Stimulated activated CD4-positive, alpha-beta T cell treated with anti-CD3 and anti-CD28 coated beads, TNF-alpha, amount 100 ng/mL, for 4 hours (primary cell): ENCODE data around the gene RIC3.

ENCODE experiments used
- DNase-seq, 3 experiments: peaks; one replicate each; pipeline ENCODE4 v3.0.0-alpha.2; 2020; ENCODE audit warnings: low read depth in 3 of 3

RIC3 gene

DNA sequence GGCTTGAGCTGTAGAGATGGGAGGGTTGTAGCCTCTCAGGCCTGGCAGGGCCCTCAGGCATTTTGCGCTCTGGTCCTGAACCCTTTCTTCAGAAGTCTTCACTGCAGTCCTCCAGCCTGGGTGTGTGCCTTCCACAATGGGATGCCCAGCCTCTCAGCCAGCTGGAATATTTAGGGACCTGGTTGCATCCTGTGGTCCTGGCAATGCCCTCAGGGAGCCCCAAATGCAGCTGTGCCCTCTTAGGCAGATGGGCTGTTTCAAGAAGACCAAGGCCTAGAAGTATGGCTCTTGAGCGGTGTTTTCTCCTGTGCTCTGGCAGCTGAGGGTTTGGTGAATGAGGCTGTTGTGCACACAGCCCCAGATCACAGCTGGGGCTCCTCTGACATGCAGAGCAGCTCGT, 81.1 kb downstream of the RIC3 start:
- no peak for DNase-seq

DNA sequence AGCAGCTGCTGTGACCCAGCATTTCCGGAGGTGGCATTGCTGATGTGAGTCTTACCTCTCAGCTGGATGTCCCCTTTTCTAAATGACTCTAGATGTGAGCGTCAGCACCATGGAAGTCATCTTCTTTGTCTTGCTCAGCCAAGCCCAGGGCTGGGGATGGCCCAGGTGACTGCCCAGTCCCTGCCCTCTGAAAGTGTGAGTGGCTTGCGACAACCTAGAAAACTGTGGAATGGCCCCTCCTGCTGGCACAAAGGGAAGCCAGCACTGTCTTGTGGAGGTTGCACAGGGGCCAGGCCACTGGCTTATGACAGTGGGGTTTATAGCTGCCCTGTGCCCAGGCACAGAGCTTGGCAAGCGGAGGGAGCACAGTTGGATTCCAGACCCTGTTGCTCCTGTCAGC, 81.6 kb downstream of the RIC3 start:
- DNase-seq = no peak

DNA sequence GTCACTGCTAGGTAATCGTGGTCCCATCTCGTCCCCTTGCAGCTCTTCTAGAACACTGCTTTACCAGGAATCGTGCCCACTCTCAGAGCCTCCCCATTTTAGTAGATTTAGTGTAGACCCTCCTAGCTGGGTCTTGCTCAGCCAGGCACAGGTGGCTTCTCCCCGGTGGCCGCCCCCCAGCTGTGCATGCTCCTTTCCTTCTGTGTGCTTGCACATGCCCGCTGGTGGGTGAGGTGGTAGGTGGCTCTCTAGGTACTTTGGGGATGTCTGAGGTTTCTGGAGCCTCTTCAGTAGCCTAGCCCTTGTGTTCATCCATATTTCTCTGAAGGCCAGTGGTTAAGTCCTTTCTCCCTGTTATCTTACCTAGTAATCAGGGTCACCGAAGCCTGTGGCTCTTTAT, 82.3 kb downstream of the RIC3 start:
- no peak for DNase-seq

DNA sequence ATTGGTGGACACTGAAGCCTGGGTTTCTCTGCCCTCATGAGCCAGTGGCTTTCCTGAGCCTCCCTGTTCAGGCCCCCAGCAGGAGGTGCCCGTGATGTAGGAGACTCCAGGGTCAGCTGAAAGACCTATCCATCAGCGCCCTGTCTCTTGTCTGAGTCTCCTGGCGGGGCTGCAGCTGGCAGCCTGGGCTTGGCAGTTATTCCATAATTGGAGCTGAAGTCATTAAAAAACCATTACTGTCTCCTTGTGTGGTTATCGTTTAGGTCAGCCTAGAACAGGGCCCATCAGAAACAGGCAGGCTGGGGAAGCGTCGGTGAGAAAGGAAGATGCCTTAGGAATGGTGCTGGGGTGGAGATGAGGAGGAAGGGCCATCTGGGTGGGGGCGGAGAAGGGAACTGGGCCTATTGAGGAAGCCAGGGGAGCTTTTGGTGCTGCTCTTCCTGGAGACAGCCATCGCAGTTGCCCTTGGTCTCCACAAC, 82.8 kb downstream of the RIC3 start:
- DNase-seq = no peak

DNA sequence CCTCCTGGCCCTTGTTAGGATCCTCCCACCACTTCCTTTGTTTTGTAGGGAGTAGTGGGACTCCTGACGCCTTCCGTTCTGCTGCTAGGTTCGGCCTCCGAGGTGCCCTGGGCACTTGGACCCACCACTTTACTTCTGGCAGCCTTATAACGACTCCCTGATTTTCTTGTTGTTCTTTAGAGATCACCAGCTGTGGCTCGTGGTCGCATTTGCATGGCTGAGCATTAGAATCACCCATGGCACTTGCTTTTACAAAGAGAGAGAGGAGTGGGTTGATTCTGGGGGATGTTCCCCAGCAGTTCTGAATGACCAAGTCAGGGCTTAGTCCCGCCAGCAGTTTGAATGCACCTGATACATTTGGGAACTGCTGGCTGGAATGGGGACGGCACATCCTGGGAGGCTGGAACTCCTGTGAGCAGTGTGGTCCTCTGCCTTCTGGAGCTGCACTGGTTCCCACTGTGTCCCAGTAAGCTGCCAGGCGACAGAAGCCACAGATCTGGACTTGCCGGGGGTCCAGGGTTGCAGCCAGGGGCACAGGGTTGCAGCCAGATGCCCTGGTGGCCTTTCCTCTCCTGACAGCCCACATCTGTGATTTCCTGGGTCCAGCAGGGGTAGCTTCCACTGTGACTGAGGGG, 83.7 kb downstream of the RIC3 start:
- DNase-seq = no peak

DNA sequence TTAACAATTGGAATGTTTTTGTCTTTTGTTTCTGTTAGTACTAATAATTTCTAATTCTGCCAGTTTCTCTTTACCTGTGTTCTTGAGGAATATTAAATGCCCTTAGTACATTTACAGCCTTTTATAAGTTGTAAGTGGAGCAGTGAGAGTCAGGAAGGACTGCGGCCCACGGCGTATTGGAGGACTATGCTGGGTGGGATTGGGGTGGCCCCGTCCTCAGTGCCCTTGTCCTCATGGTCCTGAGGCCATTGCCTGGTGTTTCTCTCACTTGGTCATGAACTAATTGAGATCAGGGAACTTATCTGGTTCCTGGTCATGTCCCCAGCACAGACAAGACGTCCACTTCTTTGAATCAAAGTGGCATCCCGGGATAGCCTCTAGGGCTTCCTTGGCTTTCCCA, 84.5 kb downstream of the RIC3 start:
- DNase-seq = no peak

DNA sequence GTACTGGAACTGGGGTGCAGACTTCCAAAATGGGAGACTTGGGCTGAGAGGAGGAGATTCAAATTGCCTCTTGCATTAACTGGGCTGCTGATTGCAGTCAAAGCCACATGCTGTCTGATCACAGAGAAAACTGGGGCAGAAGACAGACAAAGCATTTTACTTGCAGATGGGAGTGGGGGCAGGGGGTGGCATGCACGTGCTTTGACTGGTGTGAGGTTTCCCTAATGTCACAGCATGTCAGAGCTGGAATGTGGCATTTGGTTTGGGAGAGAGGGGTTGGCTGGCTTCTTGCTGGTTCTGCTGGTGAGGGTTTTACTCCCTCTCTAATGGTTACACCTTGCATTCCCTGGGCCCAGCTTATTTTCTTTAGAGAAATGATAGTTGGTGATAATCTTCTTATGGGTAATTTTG, 84.9 kb downstream of the RIC3 start:
- DNase-seq = no peak

DNA sequence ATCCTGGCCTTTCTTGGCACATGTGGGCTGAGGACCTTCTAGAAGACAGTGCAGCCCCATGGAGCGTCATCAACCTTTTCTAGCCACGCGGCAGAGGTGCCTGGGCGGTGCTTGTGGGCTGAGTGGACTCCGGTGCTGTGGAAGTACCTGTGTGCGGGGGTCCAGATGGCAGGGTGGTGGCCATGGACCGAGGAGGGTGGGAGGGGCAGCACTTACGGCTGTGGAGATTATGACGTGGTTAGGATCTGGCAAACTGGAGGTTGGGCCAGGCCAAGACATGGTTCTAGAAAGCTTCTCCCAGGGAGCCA, 85.8 kb downstream of the RIC3 start:
- no peak for DNase-seq

DNA sequence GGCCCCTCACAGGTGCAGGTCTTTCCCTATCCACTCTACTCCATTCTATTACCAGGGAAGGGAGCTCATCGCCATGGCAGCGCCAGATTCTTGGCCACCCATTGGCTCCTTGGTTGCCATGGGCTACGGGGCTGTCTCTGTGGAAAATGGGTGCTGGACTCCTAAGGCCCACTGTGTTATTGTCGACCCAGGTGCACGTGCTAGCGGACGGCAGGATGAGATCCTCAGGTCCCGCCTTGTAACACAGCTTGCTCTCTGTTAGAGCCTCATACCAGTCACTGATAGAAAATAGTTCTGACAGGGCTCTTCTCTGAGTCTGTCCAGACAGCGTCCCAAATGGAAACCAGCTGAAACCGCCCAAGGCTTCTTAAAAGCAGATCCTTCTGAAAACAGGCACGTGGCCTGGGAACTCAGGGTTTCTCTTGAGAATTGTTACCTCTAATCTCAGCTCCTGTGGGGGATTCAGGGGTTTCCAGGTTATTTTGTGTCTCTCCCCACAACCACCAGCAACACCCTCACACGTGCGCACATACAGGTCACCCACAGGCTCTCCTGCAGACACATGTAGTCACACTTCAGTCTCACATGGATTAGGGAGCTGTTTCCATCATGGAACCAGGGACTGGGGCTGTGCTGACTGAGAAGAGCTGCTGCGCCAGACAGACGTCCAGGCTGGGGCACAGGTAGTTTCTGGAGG, 86.3 kb downstream of the RIC3 start:
- no peak for DNase-seq

DNA sequence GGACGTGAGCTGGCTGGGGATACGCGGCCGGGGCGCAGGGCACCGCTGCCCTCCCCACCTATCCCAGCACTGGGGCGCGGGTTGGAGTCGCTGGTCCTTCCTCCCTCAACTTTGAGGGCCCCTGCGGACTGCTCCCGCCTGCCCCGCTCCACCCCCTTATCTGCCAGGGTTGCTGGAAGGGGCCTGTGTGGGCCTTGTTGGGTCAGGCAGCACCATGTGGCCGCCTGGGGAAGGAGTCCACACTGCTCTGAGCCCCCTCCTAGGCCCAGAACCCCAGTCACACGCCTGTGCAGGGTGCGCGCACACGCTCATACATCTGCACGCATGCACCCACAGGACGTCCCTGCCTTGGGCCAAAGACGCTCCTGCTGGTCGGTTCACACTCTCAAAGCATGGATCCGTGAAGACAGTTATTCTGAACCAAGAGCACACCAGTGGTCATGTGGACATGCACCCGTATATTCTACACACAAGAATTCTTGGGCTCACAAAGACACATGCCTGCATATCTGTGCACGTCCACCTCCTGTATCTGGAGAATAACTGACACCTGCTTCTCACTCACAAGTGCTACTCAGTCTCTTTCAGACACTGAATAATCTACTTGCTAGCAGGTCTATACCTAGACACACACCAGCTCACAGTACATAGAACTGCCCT, 87.1 kb downstream of the RIC3 start:
- DNase-seq = no peak

DNA sequence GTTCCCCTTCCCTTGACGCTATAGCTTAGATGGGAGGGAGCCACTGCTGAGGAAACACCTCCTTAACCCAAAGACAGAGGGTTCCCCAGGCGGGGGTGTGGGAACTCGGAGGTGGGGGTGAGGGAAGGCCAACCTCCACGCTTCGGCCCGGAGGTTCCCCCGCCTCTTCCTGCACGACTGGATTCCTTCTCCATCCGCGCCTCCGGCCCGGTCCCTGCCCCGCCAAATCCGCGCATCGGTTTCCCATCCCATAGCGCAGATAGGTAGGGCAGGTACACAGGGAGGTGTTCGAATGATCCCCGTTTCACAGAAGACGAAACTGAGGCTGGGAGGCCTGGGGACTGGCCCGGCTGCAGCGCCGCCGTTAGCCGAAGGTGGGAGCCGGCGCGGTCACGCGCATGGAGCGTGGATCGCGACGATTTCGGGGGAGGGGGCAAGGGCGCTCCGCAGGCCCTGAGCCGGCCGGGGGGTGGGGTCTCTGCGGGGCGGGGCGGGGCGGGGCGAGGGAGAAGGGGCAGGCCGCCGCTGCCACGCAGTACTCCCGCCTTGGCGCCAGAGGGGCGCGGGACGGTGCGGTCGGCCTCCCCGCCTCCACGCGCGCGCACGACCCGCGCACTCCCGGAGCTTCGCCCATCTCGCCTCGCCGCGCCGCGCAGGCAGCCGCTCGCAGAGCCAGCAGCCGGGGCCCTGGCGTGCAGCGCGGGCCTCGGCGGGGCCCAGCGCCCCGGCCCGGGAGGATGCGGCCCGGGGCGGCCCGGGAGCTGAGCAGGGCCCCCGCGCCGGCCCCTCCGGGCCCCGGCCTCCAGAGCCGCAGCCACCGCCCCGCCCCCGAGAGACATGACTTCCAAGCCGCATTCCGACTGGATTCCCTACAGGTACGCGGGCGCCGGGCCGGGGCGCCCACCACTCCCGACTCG, 87.9 kb downstream of the RIC3 start, which contains the start of gene TUB:
Gene TUB (plus strand): TSS at position 538 of the 917 bp plus-strand sequence. CDS start 300 bp downstream, at position 838.
- DNase-seq = no peak

DNA sequence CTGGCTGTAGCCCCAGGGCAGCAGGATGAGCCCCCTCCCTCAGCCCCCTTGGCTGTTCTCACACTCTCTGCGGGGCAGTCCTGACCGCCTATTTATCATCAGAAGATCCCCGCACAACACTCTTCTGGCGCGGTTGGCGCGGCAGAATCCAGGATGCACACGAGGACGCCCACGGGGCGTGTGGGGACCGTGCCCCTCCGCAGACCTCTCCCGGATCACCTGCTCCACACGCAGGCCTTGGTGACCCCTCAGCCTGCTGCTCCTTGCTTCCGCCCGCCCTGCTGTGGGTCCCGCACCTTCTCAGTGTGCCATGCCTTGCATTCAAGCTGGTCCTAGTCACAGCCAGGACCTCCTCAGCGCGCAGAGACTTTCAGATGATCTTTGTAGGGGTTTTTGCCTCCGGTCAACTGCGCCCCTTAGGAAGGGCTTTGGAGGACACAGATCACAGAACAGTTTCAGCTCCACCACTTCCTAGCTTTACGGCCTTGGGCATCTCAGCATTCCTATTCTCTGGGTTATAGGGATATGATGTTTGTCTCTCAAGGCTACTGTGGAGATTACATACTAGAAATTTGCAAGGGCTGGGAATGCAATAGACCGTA, 88.7 kb downstream of the RIC3 start:
- no peak for DNase-seq

DNA sequence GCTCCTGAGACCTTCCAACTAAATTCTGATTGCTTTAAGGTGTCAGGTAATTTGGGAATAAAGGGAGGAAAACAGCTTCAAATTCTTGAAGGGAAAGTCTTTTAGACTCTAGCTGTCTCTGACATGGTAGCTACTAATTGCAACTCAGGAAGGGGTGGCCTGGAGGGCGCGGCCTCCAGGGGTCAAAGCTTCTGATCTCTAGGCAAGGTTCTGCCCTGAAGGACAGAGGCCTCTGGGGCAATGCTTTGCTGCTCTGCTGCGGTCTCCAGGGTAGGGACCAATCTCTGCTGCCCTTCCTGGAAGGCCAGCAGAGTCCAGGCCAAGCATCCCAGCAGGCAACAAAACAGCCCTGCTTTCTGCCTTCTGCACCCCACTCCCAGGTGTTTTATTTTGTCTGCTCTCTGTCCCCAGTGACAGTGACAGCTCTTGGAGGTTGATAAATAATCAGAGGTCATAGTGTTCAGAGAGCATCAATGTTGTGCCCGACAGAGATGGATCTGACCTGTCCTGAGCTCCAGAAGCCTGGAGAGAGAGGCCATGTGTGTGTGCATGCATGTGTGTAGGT, 89.6 kb downstream of the RIC3 start:
- DNase-seq = no peak

DNA sequence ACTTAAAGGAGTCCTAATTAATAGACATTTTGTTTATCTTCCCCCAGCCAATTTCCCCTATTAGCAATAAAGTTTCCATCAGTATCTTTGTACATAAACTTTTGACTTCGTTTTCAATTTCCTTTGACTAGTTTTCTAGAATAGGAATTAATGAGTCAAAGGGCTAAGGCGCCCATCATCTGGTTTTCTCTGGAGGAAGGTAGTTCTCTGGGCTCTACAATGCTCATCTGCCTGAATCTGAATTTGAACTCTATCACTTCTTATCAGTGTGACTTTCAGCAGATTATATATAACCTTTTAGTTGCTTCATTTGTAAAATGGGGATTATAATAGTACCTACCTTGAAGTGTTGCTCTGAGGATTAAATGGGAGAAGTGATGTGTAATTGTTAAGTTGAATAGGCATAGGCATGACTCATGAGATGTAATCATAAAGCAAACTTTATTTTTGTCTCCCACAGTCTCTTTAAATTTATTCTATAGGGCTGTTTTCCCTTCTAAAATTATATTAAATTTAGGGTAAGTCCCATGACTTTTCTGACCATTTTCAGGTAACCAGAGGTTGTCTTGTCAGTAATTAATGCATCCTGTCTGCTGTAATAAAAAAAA, 93.6 kb downstream of the RIC3 start:
- DNase-seq = no peak

DNA sequence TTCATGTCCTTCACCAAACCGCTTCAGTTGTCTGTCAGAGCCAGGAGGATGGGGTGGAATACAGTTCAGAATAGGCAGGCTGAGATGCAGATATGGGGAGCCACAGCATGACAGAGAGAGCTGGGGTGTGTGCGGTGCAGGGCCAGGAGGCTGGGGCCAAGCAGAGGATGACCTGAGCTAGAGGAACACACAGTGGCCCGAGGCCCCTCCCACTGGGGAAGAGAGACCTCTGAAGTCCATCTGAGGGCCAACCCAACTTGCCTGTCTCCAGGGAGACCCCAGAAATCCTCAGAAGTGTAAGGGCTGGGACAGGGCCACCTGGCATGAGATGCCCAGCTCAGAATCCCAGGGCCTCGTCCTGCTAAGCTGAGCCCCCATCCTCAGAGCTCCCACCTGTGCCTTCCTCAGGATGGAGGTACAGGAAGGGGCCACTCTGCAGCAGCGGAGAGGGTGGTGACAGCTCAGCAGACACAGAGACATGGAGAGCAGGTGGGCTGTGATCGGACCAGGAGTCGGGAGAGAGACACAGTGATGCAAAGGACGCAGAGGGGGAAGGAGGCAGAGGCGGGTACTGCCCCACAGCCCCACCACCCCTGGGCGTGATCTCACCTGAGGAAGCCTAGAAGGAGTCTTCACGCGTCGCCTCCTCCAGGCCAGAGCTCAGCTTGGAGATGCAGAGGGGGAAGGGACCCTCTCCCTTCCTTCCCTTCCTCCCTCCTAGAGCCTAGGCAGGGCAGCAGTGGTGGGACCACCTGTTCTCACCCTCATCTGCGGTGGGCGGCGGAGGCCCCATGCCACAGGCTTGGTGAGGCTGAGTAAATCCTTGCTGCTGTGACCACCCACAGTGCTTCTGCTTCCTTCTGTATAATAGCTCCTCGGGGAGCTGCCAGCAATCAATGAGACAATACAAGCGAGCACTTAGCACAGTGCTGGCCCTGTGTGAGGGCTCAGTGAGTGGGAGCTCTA, 96.9 kb downstream of the RIC3 start:
- DNase-seq = no peak

DNA sequence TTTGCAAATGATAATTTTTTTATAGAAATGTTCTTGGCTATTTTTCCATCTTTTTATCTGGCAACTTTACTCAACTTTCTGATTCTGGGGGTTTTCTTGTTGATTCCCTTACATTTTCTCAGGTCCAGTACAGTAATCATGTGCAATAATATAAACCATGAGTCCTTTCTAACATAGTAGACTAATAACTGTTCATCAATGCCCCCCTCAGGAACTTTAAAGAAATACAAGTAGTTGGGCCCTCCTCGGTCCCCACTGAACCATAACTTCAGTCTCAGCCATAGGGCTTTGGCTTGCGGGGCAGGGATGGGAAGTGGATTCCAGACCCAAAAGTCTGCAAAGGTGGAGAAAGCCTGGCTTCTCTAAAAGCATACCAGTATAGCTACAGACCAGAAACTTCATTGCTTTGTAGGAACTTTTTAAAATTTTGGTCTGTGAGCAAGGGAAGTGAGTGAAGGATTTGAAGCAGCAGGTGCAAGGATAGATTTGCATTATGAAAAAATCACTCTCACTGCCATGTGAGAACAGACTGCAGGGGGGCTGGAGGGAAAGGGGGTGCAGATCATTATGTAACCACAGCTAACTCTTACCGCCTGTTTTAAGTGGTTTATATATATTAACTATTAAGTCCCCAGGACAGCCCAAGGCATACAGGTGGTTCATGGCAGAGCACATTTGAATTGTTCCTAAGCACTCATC, 98.3 kb downstream of the RIC3 start:
- no peak for DNase-seq

DNA sequence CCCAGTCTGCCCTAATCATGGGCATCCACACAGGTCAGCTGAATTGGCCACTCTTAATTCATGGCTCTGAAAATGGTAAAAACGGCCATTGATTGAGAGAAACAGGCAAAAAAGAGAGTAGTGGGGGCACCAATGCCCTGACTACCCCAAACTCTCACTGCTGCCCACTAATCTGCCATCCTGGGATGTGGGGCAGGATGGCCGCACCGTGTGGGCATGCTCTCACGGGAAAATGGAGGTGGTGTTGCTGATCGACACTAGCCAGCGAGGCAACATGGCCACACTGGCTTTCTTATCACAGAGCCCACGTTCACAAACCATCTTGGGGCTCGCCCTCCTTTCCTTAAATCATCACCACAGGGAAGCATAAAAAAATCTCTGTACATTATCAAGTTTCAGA, 99.1 kb downstream of the RIC3 start:
- DNase-seq = no peak

DNA sequence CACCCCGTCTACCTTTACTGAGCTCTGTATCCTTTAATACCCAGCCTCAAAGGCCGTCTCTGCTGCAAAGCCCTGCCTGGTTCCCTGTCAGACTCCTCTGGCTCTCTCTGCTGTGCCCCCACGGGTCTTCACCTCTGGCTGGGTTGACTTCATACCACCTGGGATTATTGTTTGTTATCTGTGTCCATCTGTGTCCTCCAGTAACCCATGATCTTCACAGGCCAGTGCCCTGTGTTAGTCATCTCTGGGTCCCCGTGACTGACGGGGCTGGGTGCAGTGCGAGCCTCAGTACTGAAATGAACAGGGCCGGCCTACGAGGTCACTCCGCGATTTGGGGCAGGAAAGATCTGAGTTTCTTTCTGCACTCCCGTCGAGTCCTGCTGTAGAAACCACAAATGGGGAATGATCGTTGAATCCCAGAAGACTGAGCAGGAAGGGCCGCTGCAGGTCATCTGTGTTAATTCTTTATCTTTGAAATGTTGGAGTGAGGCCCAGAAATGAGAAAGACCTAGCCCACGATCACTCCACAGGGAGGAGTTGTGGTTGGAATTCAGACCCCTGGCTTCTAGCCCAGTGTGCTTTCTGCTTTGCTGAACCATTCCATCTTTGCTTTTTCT, 100.1 kb downstream of the RIC3 start:
- DNase-seq = no peak
